Right lobe of liver (tissue), 6 donors: ENCODE data around the gene IL9. TPM values are rescaled to one million over a fixed set of nuclear protein-coding genes. Genes with fewer than 3 reads are reported as not detected.

Experiments
- ATAC-seq, 4 donors: fragments of 200-7000 bp; cut with Tn5 transposase; one replicate each; pipeline ENCODE4 v1.9.1; 2020; ENCODE audit warnings: mild to moderate bottlenecking in 4 of 4, moderate library complexity in 4 of 4
- DNase-seq, 3 donors: peaks; one replicate each; pipeline ENCODE4 v3.0.0-alpha.2; 2020
- H3K27ac ChIP-seq, 3 donors: fragments of 200-600 bp; one replicate each; pipeline ENCODE4 v1.8.0; 2022
- H3K27me3 ChIP-seq, 2 donors: fragments of 200-600 bp; one replicate each; pipeline ENCODE4 v1.8.0; 2022
- H3K36me3 ChIP-seq, 4 donors: fragments of 200-600 bp; sonication (generic) in 1 of 4; one replicate each; pipeline versions ENCODE4 v1.5.1 to v1.8.0; 2017 to 2022; ENCODE audit warnings: control low read depth in 1 of 4
- H3K4me1 ChIP-seq, 4 donors: fragments of 200-600 bp; sonication (generic) in 1 of 4; one replicate each; pipeline versions ENCODE4 v1.5.1 to v1.8.0; 2017 to 2022; ENCODE audit warnings: control low read depth in 1 of 4
- H3K4me3 ChIP-seq, 3 donors: fragments of 200-600 bp; one replicate each; pipeline ENCODE4 v1.8.0; 2022
- H3K9me3 ChIP-seq, 4 donors: fragments of 200-600 bp; sonication (generic) in 1 of 4; one replicate each; pipeline versions ENCODE4 v1.5.1 to v1.8.0; 2017 to 2022; ENCODE audit warnings: control low read depth in 1 of 4
- POLR2A ChIP-seq: fragments of 450-650 bp; IDR thresholded peaks from one replicate; pipeline ENCODE4 v1.6.1; 2017; ENCODE audit warnings: antibody characterized with exemption, mild to moderate bottlenecking
- WGBS: methylation state at CpG from one replicate; pipeline ENCODE4 v1.1.6; 2018; ENCODE audit warnings: low coverage, low lambda C conversion rate; ENCODE audit not compliant: insufficient coverage; ENCODE audit errors: missing lambda C conversion rate; 5-methylcytosine and 5-hydroxymethylcytosine counted together
- intact Hi-C, 2 donors: fragments of 100-400 bp; cut with DNase I; formaldehyde crosslinking; loops; one replicate each; pipeline versions ENCODE4 v1.11.2 to v1.14.1; 2022
- total RNA-seq, 6 experiments: library from RNA; depleted of rRNA in 2 of 6; stranded (reverse); fragments of >200 nt in 2 of 6; fragmentation: NEBNext Ultra II Directional in 3 of 6; extraction: Animal tissue kit (Norgen Biotek cat#: 25700) in 3 of 6; gene quantifications; one replicate each; pipeline versions ENCODE4 v1.1.0 to v1.2.4, GENCODE V29; 2016 to 2023
- TF ChIP-seq, protein P1 (sequence below), 4 donors: fragments of 200-600 bp in 3 of 4; fragments of 450-650 bp in 1 of 4; IDR thresholded peaks; one replicate each; pipeline versions ENCODE4 v1.5.1 to v1.8.0; 2016 to 2022; ENCODE audit warnings: antibody characterized with exemption in 4 of 4, mild to moderate bottlenecking in 2 of 4
- donor health status: DM: no; HTN: yes; CAD: no.
- donor health status: DM: no; HTN: no; CAD: no.
- donor health status: DM: no; HTN: no; CAD: no.
- donor health status: DM: no; HTN: yes; CAD: no.
- donor health status: DM: no; HTN: yes; CAD: no.

The IL9 gene
- total RNA-seq, 6 experiments from 2014 or later, result not detected

DNA sequence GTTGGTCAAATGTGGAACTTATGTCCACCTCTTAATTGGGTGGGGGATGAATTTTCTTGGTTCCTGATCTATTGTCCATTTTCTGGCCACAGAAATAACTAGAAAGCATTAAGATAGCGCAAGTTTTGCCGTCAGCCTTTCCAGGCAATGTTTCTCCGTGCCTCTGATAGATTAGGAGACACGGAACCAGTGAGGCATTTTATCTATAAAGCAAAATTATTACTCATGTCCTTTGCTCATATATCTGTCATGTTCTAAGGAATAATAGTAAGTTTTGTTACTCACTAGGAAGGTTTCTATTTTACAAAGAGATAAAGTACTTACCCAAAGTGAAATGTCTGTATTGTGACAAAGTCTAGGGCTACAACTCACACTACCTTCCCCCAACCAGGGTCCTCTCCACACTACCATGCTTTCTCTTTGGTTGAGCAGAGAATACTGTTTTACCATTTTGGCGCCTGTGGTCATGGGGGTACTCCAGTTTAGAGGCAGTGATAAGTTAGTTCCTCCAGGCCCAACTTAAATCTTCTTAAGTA, 19.9 kb upstream of the IL9 start:
- Histone ChIP-seq H3K9me3 (no peaks in the 10 kb centered on the region), H3K4me1 (no peaks in the 10 kb centered on the region), H3K36me3 (no peaks in the 10 kb centered on the region), H3K4me3 (no peak overlapping the region), H3K27ac (no peak overlapping the region), H3K27me3 (no peaks in the 10 kb centered on the region)
- intact Hi-C loops, result no loop called here
- ATAC-seq, result no peak
- TF ChIP-seq POLR2A, result no peak
- TF ChIP-seq, protein P1, sequence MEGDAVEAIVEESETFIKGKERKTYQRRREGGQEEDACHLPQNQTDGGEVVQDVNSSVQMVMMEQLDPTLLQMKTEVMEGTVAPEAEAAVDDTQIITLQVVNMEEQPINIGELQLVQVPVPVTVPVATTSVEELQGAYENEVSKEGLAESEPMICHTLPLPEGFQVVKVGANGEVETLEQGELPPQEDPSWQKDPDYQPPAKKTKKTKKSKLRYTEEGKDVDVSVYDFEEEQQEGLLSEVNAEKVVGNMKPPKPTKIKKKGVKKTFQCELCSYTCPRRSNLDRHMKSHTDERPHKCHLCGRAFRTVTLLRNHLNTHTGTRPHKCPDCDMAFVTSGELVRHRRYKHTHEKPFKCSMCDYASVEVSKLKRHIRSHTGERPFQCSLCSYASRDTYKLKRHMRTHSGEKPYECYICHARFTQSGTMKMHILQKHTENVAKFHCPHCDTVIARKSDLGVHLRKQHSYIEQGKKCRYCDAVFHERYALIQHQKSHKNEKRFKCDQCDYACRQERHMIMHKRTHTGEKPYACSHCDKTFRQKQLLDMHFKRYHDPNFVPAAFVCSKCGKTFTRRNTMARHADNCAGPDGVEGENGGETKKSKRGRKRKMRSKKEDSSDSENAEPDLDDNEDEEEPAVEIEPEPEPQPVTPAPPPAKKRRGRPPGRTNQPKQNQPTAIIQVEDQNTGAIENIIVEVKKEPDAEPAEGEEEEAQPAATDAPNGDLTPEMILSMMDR (IDR thresholded peaks at IDR 0.05), result no peak
- DNase-seq, result no peak
- 76% methylated on average over 5 of the region's 5 CpGs for WGBS

DNA sequence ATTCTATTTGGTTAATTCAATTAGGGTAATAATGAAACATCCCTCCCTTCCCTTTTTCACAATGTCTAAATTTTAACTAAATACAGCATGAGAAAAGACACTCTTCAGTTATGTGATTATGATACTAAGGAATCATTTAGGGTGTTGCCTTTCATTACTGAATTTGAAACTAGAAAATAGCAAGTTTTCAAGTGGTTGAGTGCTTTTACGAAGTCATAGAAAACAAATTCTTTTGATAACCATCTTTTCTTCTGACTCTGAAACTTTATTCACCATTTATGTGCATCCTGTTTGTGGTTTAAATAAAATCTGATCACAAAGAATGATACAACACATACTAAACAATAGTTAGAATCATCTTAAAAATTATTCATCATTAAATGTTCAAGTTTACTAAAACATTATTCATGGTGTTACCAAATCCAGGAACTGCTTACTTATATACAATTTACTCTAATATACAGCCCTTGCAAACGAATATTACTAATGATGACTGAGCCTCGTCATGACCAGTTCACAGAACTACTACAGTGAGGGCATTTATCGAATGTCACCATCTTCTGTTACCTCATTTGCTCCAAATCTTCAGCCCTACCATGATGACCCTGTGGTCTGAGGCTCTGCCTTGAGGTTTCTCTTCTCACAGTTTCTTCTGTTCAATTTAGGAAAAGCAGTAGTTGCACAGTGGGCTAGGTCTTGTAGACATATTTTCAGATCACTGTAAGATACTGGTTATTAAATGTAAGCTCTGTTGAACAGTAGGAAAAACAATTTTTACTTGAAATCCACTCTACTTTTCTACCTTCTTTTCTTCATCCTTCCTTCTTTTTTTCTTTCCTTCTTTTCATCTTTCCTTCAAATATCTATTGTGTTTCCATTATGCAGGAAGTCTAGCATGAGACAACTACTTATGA, 18.3 kb upstream of the IL9 start:
- TF ChIP-seq POLR2A, result no peak
- TF ChIP-seq, protein P1 (IDR thresholded peaks at IDR 0.05), result no peak
- no peak overlapping the region for H3K4me3 ChIP-seq
- H3K9me3 ChIP-seq, result no peaks in the 10 kb centered on the region
- intact Hi-C loops, result no loop called here
- H3K36me3 ChIP-seq, result no peaks in the 10 kb centered on the region
- DNase-seq (no peak), ATAC-seq (no peak)
- H3K27ac ChIP-seq, result no peak overlapping the region
- 46% methylated on average over 4 of the region's 4 CpGs for WGBS
- H3K4me1 ChIP-seq, result no peaks in the 10 kb centered on the region
- H3K27me3 ChIP-seq, result no peaks in the 10 kb centered on the region

DNA sequence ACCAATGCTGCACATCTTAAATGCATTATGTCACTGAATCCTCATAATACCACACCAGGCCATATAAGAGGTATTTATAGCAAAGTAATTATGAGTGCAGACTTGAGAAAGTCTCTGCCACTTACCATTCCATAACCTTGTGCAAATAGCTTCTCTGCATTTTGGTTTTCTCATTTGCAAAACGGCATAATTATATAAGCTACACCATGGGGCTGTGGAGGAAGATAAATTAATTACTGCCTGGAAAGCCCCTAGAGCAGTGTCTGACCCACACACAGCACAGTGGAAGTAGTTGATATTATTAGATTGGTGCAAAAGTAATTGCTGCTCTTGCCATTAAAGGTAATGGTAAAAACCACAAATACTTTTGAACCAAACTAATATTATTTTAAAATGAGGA, 9.5 kb upstream of the IL9 start:
- H3K36me3 ChIP-seq, result no peaks in the 10 kb centered on the region
- 64% methylated on average over 1 of the region's 1 CpG for WGBS
- H3K27ac ChIP-seq, result no peak overlapping the region
- ATAC-seq (no peak), DNase-seq (no peak)
- no peaks in the 10 kb centered on the region for H3K9me3 ChIP-seq
- TF ChIP-seq, protein P1 (IDR thresholded peaks at IDR 0.05), result no peak
- no peak for TF ChIP-seq POLR2A
- no peaks in the 10 kb centered on the region for H3K4me1 ChIP-seq
- intact Hi-C loops, result no loop called here
- no peak overlapping the region for H3K4me3 ChIP-seq
- H3K27me3 ChIP-seq, result no peaks in the 10 kb centered on the region

DNA sequence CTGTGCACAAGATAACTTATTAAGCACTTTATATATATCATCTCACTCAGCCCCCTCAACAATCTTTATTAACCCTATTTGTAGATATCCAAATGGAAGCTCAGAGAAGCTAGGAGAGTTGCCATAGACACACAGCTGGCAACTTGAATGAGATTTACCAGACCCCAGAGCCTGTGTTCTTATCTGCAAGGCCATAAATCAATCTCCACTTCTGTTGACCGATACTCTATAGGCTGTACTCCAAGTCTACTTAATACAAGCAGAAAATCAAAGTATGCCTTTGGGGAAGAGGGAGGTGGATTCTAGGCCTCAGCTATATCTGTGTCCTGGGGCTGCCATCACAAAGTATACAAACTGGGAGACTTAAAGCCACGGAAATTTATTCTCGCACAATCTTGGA, 6.0 kb upstream of the IL9 start:
- no peaks in the 10 kb centered on the region for H3K36me3 ChIP-seq
- DNase-seq (no peak), ATAC-seq (no peak)
- no peaks in the 10 kb centered on the region for H3K27me3 ChIP-seq
- intact Hi-C loops, result no loop called here
- H3K27ac ChIP-seq, result no peak overlapping the region
- TF ChIP-seq POLR2A, result no peak
- TF ChIP-seq, protein P1 (IDR thresholded peaks at IDR 0.05), result no peak
- H3K9me3 ChIP-seq, result no peaks in the 10 kb centered on the region
- no peak overlapping the region for H3K4me3 ChIP-seq
- no peaks in the 10 kb centered on the region for H3K4me1 ChIP-seq
- WGBS, result 34% methylated on average over 3 of the region's 3 CpGs
